Mammary epithelial cell (primary cell): Measurements from ENCODE around the gene RFX1.

Experiments
- EZH2 ChIP-seq: IDR thresholded peaks from 2 replicates; pipeline ENCODE4 v1.6.1; 2012; ENCODE audit warnings: low read length, inconsistent platforms, borderline replicate concordance
- TF ChIP-seq, protein P1 (sequence below), 2 donors: IDR thresholded peaks in 1 of 2; conservative IDR thresholded peaks in 1 of 2; 2 replicates each; pipeline ENCODE4 v1.5.1; 2011 to 2012; ENCODE audit warnings: inconsistent platforms in 2 of 2, low read length in 2 of 2, mild to moderate bottlenecking in 2 of 2, control low read depth in 1 of 2, low read depth in 1 of 2; ENCODE audit not compliant: insufficient read depth in 1 of 2; ENCODE audit errors: extremely low read depth in 1 of 2

DNA sequence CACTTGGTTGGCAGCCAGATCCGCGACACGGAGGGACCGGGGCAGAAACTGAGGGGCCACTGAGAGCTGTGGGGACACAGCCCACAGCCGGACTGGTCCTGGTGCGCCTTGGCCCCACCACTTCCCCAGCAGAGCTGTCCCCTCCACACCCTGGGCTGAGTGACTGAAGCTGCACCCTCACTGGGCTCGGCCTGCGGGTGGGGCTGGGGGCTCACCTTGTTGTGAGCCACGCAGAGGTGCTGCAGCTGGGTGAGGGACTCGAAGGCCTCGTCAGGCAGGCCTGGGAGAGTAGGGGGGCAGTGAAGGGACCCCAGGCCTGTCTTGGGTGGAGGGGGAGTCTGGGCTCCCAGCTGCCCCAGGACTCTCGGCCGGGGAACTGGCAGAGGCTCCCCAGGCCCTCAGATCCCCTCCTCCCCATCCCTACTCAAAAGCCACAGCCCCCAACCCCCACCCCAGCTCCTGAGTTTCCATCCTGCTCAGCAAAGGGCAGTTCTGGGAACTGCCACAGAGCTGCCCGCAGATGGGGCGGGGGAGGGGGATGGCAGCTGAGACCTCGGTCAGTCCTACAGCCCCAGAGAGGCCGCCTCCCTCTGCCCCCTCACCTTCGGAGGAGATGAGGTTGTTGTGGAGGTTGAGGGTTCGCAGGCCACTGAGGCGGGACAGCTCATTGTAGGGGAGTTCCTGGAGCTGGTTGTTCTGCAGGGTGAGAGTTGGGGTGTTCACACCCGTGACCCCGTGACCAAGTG lies 70.2 kb downstream of the RFX1 start:
- TF ChIP-seq, protein P1, sequence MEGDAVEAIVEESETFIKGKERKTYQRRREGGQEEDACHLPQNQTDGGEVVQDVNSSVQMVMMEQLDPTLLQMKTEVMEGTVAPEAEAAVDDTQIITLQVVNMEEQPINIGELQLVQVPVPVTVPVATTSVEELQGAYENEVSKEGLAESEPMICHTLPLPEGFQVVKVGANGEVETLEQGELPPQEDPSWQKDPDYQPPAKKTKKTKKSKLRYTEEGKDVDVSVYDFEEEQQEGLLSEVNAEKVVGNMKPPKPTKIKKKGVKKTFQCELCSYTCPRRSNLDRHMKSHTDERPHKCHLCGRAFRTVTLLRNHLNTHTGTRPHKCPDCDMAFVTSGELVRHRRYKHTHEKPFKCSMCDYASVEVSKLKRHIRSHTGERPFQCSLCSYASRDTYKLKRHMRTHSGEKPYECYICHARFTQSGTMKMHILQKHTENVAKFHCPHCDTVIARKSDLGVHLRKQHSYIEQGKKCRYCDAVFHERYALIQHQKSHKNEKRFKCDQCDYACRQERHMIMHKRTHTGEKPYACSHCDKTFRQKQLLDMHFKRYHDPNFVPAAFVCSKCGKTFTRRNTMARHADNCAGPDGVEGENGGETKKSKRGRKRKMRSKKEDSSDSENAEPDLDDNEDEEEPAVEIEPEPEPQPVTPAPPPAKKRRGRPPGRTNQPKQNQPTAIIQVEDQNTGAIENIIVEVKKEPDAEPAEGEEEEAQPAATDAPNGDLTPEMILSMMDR (conservative IDR thresholded peaks at IDR 0.05 in 1 of 2, IDR thresholded peaks at IDR 0.05 in 1 of 2; ENCODE audit: extremely low read depth in 1 of 2, insufficient read depth in 1 of 2, low read depth in 1 of 2, low read length in 2 of 2) = no peak
- TF ChIP-seq EZH2 = no peak
